GM18508 (cell line): Measurements from ENCODE around the gene MAP2K3.

Experiments used
- ATAC-seq: cut with Tn5 transposase; IDR thresholded peaks from one replicate; pipeline ENCODE4 v1.9.1; 2021; ENCODE audit warnings: moderate number of reproducible peaks; ENCODE audit not compliant: insufficient read depth, unreplicated experiment

The MAP2K3 gene

GRCh38 chr17:21284319-21285163 lies at the start of gene MAP2K3:
TSS of gene MAP2K3 (plus strand) at chr17:21284711. CDS start at chr17:21284921, 210 bp downstream.
- peak; percentile 53 for ATAC-seq

- no peak for ATAC-seq
These were observed 48.6 kb upstream of the MAP2K3 start for GRCh38 chr17:21235921-21236320.

GRCh38 chr17:21239680-21240368 lies 44.7 kb upstream of the MAP2K3 start:
- no peak for ATAC-seq

- ATAC-seq: no peak
These were observed 44.0 kb upstream of the MAP2K3 start for GRCh38 chr17:21240369-21241055.

GRCh38 chr17:21241564-21241963 lies 42.9 kb upstream of the MAP2K3 start:
- ATAC-seq: no peak

- no peak for ATAC-seq
These were observed 42.3 kb upstream of the MAP2K3 start for GRCh38 chr17:21242026-21242697.

GRCh38 chr17:21242780-21243515 lies 41.6 kb upstream of the MAP2K3 start:
- no peak for ATAC-seq

GRCh38 chr17:21243516-21244303 lies 40.8 kb upstream of the MAP2K3 start:
- ATAC-seq: no peak

- ATAC-seq: no peak
These were observed 38.8 kb upstream of the MAP2K3 start for GRCh38 chr17:21245639-21246084.

- no peak for ATAC-seq
These were observed 37.8 kb upstream of the MAP2K3 start for GRCh38 chr17:21246698-21247097.

- no peak for ATAC-seq
These were observed 36.8 kb upstream of the MAP2K3 start for GRCh38 chr17:21247552-21248258.

- ATAC-seq: no peak
These were observed 36.0 kb upstream of the MAP2K3 start for GRCh38 chr17:21248500-21248899.

- no peak for ATAC-seq
These were observed 35.3 kb upstream of the MAP2K3 start for GRCh38 chr17:21249086-21249795.

- no peak for ATAC-seq
These were observed 34.4 kb upstream of the MAP2K3 start for GRCh38 chr17:21249920-21250703.

GRCh38 chr17:21250854-21251253 lies 33.7 kb upstream of the MAP2K3 start:
- ATAC-seq: no peak

- no peak for ATAC-seq
These were observed 33.0 kb upstream of the MAP2K3 start for GRCh38 chr17:21251337-21252010.
